NCI-H82 treated with DMSO at 0.1 percent for 48 hours (cell line): ENCODE data around the gene STARD5.
A peak's percentile ranks its signal among the peaks of the same experiment; 100 is the strongest.

ENCODE experiments used
- DNase-seq: peaks from one replicate; lab custom pipeline; 2025; ENCODE audit not compliant: unreplicated experiment; lab: John Stamatoyannopoulos, UW

Gene STARD5

DNA sequence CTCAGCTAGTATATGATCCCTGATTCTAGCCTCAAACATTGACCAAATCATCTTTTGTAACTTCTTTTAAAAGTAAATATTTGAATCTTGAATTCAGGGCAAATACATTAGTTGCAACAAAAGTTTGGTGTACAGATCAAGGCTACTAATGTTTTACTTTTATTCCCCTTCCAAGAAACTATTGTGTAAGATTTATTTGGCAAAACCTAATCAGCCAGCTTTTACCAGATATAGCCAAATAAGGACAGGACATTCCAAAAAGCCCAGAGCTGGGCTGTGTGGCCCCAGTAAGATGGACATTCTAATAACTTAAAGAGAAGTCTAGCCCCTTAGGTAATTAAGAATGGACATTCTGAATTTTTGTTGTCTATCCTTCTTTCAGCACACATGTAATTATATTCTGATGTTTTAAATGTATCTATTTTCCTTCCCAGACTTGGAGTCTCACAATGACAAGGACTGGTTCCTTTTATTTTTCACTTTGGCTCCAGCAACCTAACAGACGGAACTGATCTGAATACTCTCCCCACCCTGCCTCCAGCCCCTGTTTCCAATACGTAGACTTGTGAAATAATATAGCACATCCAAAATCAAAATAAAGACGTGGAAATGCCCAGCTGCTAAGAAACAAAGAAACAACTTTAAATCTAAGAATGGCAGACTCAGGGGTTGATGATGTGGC, 48.1 kb downstream of the STARD5 start:
- DNase-seq = no peak

DNA sequence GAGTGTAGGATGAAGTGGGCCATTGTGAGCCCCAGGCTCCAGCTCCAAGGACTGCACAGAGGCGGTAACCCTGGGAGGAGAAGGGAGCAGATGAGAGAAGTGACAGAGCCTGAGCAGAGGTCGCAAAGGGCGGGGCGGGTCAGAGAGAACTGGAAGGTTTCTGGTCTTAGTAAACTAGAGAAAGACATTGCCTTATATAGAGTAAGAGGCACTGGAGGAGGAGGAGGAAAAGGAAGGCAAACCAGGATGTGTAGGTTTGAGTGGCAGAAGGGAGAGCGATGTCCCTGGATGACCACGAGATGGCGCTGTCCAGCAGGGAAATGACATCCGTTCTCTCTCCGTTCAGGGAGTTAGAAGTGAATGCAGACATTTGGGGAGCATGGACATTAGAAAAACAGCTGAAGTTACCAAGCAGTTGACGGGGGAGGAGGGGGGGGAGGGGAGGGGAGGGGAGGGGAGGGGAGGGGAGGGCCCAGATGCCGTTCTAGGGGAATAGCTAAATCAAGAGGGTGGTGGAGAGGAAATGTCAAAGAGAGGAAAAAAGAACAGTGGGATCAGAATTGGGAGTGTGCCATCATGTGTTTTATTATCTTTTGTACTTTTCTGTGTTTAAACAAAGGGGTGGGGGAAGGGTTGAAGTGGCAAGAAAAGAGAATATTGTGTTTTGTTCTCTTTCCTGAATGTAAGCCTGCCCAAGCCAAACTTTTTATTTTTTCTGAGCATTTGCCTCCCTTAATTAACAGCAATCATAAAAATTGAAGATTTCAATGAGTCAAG, 48.8 kb downstream of the STARD5 start:
- peak; percentile 58 for DNase-seq

DNA sequence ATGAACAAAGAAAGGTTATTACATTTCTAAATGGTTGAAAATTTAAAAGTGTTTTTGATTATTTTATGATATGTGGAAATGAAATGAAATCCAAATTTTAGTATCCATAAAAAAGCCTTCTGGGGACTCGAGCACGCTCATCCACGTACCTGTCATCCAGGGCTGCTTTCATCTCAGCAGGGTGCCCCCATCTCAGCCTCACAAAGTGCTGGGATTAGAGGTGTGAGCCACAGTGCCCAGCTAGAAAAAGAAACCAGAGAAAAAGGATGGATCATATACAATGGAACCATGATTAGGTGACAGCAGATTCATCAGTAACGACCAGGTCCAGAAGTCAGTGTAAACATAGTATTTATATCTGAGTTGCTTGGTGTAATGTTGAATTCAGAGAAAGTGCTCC, 49.7 kb downstream of the STARD5 start:
- DNase-seq = no peak

DNA sequence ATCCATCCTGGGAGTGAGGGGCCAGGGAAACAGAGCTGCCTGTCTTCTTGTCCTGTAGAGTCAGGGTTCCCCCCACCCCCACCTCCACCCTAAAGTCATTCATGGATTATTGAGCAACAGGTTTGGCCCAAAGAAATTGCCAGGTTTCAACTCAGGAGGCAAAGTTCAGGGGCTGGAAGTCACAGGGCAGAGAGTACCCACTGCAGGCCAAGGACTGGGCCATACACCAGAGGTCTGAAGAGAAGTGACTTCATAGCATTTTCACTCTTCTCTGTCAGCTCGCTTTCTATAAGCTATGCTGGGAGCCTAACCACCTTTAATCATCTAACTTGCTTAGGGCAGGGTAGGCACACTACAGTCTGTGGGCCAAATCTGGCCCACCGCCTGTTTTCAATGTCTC, 50.1 kb downstream of the STARD5 start:
- DNase-seq = no peak

DNA sequence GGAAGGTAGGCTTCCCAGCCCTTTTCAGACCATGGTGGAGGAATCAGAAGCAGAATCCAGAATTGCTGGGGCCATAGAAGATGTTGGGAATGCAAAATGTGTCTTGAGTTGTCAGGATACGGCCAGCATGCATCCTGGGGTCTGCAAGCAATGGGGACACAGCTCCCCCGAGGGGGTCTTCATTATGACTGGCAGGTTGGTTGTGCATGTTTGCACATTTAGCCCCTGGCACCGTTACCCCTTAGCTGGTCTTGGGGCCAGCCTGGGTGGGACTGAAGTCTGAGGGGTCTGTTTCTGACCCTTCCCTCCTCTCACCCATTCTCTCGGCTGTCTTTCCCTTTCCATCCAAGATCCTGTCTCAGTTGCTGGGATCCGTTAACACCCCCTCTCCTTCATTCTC, 50.7 kb downstream of the STARD5 start:
- DNase-seq = no peak

DNA sequence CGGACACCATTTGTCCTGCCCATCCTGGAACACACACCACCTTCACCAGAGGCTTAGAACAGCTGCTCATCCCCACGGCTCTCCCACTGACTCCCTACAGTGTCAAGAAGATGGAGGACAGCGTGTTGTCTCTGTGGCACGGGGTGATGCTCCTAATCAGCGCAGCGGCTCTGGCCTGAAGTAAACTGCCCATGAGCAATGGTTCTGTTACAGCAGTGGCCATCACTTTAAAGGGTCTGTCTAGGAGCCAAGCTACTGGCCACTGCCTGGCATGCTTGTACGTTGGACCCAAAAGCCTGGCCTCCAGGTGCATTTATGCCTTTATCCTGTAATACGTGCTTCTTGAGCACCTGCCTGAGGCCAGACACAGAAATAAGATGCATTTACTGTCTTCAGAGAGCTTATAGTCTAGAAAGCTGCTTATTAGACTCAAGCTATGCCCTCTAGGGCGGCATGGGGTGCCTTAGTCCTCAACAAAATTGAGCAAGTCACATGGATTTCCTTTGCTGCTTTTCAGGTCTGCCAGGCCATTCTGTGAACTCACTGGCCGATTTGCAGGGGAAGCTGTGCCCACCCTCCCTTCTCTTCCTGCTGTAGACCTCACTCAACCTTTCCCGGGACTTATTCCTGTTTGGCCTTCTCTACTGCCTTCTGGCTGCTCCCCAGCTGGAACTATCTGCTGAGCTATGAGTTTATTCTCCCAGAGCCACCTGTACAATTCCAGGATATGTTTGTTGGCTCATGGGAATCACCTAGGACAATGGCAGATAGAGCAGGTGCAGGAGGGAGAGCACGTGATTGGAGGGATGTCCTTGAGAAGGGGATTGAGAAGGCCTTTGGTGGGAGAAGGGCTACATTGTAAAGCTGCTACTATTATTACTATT, 51.9 kb downstream of the STARD5 start:
- DNase-seq = no peak

DNA sequence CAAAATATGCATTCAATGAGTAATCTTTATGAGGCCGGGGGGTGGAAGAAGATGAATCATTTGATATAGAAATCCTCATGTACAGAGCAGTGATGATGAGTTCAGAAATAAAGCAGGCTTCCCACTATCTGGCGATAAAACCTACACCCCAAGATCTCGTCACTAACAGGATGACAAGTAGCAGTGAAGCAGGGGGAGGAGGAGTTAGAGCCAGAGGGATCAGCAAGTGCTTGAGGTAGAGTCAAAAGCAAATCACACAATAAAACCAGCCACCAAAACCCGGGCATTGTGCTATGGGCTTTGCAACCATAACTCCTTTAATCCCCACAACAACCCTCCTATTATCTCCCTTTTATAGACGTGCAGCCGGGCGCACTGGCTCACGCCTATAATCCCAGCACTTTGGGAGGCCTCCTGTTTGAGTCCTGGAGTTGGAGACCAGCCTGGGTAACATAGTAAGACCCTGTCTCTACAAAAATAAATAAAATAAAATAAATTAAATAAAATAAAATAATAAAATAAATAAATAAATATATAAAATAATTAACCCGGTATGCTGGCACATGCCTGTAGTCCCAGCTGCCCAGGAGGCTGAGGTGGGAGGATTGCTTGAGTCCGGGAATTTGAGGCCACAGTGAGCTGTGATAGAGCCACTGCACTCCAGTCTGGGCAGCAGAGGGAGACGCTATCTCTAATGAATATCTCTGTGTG, 53.0 kb downstream of the STARD5 start:
- DNase-seq = peak; percentile 70

DNA sequence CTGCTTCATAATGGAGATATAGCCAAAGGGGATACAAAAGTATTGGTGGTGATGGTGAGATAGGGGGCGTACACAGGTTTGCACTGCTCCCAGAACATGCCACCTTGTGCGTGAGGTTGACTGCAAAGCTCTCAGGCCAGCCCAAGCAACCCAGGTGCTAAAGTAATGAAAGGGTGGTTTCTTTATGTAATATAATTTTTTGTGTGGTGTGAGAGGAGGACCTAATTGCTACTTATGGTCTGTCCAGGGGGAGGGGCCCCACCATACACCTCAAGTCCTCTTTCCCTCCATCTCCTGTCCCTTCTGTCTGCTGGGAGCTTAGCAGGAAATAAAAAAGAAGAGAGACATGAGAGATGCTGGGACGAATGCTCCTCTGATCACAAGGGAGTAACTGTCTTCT, 53.8 kb downstream of the STARD5 start:
- DNase-seq = no peak

DNA sequence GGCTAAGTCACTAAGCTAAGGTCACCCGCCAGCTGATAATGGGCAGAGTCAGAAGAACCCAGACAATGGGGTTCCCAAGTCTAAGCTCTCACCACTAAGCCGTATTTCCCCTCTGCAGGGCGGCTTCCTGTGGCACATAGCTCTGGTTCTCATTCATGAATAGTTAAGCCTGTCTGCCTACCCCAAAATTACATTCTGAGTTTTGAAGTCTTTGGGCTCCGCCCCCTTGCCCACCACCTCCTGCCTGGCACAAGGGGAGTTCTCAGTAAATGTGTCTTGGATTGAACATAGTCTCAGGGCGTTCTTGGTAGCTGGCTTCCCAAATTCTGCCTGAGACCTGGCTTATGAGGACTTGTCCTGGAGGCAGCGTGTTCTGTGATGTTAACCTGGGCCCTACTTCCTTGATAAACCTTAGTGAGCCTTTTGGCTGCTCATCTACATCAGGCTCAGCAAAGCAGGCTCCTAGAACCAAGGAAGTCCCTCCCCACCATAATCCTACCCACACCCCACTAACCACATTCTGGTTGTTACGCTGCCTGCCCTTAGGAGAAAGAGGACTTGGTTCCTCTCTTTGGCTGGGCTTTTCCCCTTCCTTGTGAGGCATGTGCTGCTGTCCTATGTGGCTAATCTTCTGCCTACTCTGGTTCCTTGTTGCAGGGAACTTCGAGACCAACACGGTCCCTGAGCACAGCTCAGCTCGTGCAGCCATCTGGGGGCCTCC, 54.9 kb downstream of the STARD5 start:
- DNase-seq = no peak

DNA sequence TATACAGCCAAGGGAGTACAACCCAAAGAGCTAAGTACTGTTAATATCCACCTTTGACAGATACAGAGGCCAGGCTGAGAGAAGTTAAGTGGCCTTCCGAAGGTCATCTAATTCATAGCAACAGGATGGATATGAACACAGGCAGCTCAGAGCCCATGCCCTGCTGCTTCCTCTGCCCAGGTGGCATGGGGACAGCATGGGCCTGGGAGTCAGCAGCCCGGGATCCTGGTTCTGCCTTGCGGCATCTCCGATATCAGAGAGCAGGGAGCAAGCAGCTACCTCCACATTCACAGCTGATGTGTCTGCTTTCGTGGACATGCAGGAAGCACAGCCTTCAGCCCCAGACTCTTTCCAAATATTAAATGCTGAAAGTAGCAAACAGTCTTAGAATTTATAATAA, 55.6 kb downstream of the STARD5 start:
- DNase-seq = no peak

DNA sequence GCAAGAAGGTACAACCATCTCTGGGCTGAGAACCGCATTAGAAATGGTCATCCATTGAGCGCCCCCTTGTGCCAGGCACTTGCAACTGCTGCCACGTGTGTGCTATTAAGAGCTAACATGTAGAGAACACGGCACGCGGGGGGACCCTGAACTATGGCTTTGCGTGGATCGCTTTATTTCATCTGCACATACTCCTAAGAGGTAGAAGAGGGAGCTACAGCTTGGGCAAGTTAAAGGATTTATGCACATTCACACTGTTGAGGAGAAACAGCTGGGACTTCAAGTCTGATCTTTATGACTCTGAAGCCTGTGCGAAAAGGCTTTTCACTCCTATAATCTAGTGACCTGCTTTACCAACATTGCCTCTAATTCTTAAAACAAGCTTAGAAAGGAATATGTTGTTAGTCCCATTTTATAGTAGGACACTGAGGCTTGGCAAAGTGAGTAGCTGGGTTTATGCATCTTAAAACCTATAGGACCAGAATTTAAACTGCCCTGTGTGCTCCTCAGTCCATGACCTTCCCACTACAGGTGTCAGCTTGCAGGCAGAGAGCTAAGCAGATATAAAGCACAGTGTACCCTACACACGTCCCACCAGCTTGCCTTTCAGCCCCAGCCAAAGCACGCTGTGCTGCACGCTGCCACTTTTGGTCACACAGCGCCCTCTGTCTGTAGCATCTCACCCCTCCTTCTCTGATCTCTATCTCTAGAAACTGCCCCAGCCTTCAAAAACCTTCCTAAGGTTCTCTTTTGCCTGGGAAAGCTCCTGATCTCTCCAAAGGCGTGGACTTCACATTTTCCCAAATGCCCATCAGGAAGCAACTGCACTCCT, 57.8 kb downstream of the STARD5 start:
- DNase-seq = peak; percentile 81

DNA sequence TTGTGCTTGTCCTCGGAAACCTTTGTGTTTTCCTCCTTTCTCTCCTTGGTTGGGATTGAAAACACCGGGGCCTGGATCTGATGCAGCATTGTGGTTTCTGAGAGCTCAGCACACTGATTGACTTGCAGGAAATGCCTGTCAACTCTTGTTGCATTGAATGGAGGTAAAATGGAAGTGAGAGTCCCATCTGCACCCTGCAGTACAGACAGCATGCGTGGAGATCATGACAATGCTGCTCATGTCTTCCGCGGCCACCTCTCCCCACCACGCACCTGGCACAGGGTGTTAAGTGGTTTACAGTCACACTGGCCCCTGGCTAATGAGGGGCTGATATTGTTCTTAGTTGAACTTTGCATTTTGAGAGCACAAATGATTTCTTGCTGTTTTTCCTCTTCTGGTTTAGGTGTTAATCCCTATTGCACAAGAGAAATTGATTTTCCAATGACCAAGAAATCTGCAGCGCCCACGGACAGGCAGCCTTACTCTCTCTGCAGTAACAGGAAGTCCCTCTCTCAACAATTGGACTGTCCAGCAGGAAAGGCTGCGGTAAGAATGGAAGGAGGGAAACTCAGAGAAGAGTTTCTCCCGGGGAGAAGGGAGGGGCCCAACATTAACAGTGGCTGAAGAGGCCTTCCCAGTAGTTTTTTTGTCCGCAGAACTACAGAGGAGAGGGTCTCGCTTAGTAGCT, 58.5 kb downstream of the STARD5 start:
- no peak for DNase-seq

DNA sequence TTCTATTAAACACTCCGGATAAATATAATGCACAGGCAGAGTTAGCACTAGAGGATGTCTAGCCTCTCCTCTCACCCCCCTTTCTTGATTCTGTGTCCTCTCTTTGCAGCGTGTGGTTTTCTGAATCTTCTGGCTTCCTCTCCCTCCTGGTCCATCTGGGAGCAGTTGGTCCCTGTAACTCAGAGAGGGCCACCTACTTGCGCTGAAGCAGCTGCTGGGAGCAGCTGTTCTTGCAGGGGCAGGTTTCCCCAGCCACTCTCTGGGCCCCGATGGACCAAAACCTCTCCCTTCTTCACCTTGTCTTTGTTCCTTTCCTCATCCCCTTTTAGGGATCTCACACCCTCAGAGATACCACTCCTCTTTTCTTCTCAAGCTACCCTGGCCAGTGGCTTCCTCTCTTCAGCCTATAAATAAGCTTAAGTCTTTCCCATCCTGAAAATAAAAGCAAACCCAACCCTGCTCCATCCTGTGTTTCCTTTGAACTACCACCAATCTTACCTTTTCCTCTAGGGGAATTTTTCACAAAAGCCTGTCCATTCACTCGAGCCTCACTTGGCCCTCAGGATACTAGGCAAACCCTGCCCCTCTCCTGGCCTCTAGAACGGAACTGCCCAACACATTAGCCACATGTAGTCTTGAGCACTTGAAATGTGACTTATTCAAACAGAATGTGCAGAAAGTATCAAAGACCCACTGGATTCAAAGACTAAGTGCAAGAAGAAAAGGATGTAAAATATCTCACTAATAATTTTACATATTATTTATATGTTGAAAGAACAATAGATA, 59.7 kb downstream of the STARD5 start:
- no peak for DNase-seq

DNA sequence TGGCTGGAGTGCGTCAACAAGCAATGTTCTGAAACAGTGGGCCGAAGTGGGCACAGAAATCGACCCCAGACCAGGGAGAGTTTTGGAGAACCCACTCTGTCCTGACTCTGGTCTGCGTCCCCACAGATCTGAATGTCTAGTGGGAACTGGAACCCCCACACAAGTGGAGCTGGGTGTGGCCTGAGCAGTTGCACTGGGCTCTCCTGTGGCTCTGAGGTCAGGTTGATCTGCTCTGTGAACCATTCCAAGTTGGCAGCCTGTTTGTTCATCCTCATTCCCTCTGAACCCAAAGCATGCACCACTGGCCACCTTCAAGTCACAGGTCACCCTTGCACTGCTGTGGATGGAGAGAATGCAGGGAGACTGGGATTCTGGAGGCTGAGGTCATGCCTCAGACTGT, 60.5 kb downstream of the STARD5 start:
- DNase-seq = no peak

DNA sequence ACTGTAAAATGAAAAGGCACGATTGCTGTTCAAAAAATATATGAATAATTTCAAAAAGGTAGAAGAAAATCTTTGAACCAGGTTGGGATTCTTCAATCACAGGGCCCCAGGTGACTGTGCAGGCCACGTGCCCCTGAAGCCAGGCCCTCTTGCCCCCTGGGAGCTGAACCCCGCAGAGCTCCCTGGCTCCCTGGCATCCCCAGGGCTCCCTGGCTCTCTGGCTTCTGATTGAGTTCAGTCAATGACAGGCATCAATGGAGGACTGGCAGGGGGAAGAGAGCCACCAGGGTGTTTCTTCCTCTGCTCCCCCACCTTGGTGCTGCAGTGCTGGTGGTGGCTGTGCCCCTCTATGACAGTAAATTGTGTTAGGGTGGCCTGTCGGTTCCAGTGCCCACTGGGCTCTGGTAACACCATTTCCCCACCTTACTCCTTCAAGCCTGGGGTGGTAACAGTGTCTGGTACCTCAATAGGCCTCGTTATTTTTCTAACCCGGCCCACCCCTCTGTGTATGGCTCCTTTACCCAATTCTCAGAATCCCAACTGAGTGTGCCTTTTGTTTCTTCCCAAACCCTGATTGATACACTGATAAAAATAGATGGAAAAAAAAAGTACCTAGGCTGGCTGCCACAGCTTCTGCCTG, 62.6 kb downstream of the STARD5 start:
- DNase-seq = no peak

DNA sequence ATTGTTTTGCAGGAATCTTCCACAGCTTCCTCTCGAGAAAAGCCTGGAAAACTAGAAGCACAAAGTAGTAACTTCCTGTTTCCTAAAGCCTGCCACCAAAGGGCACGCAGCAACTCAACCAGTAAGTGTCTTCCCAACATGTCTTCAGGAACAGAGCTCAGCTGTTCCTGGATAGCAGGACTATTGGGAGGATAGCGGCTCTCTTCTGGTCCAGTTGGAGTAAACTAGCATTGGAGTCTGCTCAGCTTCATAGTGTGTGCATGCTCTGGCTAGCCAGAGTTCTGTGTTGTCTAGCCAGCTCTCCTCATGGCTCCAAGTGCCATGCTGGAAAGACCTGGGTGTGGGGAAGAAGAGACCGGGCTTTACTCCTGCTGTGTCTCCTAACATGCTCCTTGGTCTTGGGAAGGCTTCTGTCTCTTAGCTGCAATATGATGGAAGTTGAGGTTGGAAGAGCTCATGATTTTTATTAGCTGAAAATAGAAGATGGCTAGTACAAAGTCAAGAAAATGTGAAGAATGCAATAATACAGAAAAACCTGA, 64.1 kb downstream of the STARD5 start:
- no peak for DNase-seq
